ENCODE data around the gene DOCK4.

Gene DOCK4

GRCh38 chr7:112214883-112215282 lies 8.7 kb upstream of the DOCK4 start:
- no peak for DNase-seq (ENCODE audit: low read depth)

GRCh38 chr7:112214268-112214667 lies 8.1 kb upstream of the DOCK4 start:
- no peak for DNase-seq (ENCODE audit: low read depth)

GRCh38 chr7:112213735-112214134 lies 7.5 kb upstream of the DOCK4 start:
- no peak for DNase-seq (ENCODE audit: low read depth)

- DNase-seq (ENCODE audit: low read depth), result no peak
Observed at GRCh38 chr7:112212571-112212970, 6.4 kb upstream of the DOCK4 start.

GRCh38 chr7:112211348-112211907 lies 5.2 kb upstream of the DOCK4 start:
- DNase-seq (ENCODE audit: low read depth), result no peak

GRCh38 chr7:112207765-112208164 lies 1.6 kb upstream of the DOCK4 start:
- no peak for DNase-seq (ENCODE audit: low read depth)

GRCh38 chr7:112206991-112207592 lies 893 bp upstream of the DOCK4 start:
- no peak for DNase-seq (ENCODE audit: low read depth)

- no peak for DNase-seq (ENCODE audit: low read depth)
Observed at GRCh38 chr7:112205343-112206237, 609 bp downstream of the DOCK4 start.

GRCh38 chr7:112204499-112205342 lies 1.5 kb downstream of the DOCK4 start:
- DNase-seq (ENCODE audit: low read depth), result no peak

GRCh38 chr7:112203365-112203739 lies 2.8 kb downstream of the DOCK4 start:
- no peak for DNase-seq (ENCODE audit: low read depth)

- DNase-seq (ENCODE audit: low read depth), result no peak
Observed at GRCh38 chr7:112202816-112203215, 3.4 kb downstream of the DOCK4 start.

GRCh38 chr7:112201839-112202238 lies 4.4 kb downstream of the DOCK4 start:
- DNase-seq (ENCODE audit: low read depth), result no peak

- DNase-seq (ENCODE audit: low read depth), result no peak
Observed at GRCh38 chr7:112201411-112201810, 4.8 kb downstream of the DOCK4 start.

- DNase-seq (ENCODE audit: low read depth), result no peak
Observed at GRCh38 chr7:112199672-112200071, 6.5 kb downstream of the DOCK4 start.

GRCh38 chr7:112199035-112199655 lies 7.1 kb downstream of the DOCK4 start:
- DNase-seq (ENCODE audit: low read depth), result no peak

- no peak for DNase-seq (ENCODE audit: low read depth)
Observed at GRCh38 chr7:112197322-112197721, 8.9 kb downstream of the DOCK4 start.

- no peak for DNase-seq (ENCODE audit: low read depth)
Observed at GRCh38 chr7:112195717-112196116, 10.5 kb downstream of the DOCK4 start.

- DNase-seq (ENCODE audit: low read depth), result no peak
Observed at GRCh38 chr7:112193915-112194502, 12.2 kb downstream of the DOCK4 start.

GRCh38 chr7:112192236-112193154 lies 13.7 kb downstream of the DOCK4 start:
- DNase-seq (ENCODE audit: low read depth), result no peak

- no peak for DNase-seq (ENCODE audit: low read depth)
Observed at GRCh38 chr7:112190120-112190519, 16.1 kb downstream of the DOCK4 start.
